ENCODE measurements around the gene ZNF708. TPM values are rescaled to one million over a fixed set of nuclear protein-coding genes. Genes with fewer than 3 reads are reported as not detected.
"Not testable (repeated sequence)": the region's sequence is repeated elsewhere in the genome, so short reads cannot be mapped to it uniquely, and the experiment has no call there.

ZNF708 gene
- total RNA-seq, 2 experiments from 2014 or later = 14.8 to 16.7 TPM

GRCh38 chr19:21317821-21318220, 11.4 kb downstream of the ZNF708 start:
- ChIA-PET CTCF (interaction anchor here (1.4 kb wide), 1 partner anchor 11 kb away, joined by 4 read pairs; the partner anchor contains the start of gene ZNF708), POLR2A (interaction anchor here (7.6 kb wide), 1 partner anchor 11 kb away, joined by 24 read pairs; the partner anchor contains the start of gene ZNF708)
- Mint-ChIP-seq H3K36me3 (ENCODE audit: low read depth) (peaks cover 85% of the 10 kb centered on the region), H3K4me1 (peaks cover 4% of the 10 kb centered on the region), H3K27ac (no peak overlapping the region), H3K9me3 (peaks cover 30% of the 10 kb centered on the region), H3K4me3 (no peak overlapping the region), H3K27me3 (no peaks in the 10 kb centered on the region)
- DNase-seq = no peak

DNA sequence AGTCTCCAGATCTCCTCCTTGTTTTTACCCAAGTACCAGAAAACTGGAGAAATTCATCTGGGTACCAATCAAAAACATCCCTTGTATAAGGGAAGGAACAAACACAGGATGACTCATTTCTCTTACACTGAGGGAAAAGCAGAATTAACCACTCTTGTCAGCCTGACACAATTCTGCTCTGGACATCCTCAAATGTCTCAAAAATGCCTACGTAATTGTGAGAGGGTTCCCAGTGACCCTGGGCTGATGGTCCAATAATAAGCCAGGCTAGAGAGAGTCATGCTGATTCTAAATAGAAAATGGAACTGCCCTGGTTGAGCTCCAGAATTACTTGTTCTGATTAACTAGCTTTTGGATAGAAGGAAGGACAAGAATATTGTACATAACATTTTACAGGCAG, 14.5 kb downstream of the ZNF708 start:
- Mint-ChIP-seq H3K27me3 (no peaks in the 10 kb centered on the region), H3K27ac (no peak overlapping the region), H3K4me3 (no peak overlapping the region), H3K9me3 (peaks cover 33% of the 10 kb centered on the region), H3K36me3 (ENCODE audit: low read depth) (peaks cover 82% of the 10 kb centered on the region), H3K4me1 (no peaks in the 10 kb centered on the region)
- ChIA-PET CTCF (no interaction called here), POLR2A (interaction anchor here (7.6 kb wide), 1 partner anchor 14 kb away, joined by 24 read pairs; the partner anchor contains the start of gene ZNF708)
- DNase-seq = no peak

- CTCF ChIA-PET, H3K27ac Mint-ChIP-seq, H3K4me3 Mint-ChIP-seq, DNase-seq, H3K27me3 Mint-ChIP-seq, POLR2A ChIA-PET, H3K4me1 Mint-ChIP-seq: not testable (repeated sequence)
- Mint-ChIP-seq H3K36me3 (ENCODE audit: low read depth) (peaks cover 78% of the 10 kb centered on the region), H3K9me3 (peaks cover 34% of the 10 kb centered on the region)
Observed at GRCh38 chr19:21312807-21313206, 16.4 kb downstream of the ZNF708 start.

GRCh38 chr19:21308773-21309172, 20.4 kb downstream of the ZNF708 start:
- ChIA-PET POLR2A (no interaction called here), CTCF (no interaction called here)
- no peaks in the 10 kb centered on the region for H3K4me1 Mint-ChIP-seq
- H3K27me3 Mint-ChIP-seq = no peaks in the 10 kb centered on the region
- H3K36me3 Mint-ChIP-seq (ENCODE audit: low read depth) = peaks cover 82% of the 10 kb centered on the region
- H3K9me3 Mint-ChIP-seq = peaks cover 38% of the 10 kb centered on the region
- DNase-seq = no peak
- H3K27ac Mint-ChIP-seq = no peak overlapping the region
- H3K4me3 Mint-ChIP-seq = no peak overlapping the region

DNA sequence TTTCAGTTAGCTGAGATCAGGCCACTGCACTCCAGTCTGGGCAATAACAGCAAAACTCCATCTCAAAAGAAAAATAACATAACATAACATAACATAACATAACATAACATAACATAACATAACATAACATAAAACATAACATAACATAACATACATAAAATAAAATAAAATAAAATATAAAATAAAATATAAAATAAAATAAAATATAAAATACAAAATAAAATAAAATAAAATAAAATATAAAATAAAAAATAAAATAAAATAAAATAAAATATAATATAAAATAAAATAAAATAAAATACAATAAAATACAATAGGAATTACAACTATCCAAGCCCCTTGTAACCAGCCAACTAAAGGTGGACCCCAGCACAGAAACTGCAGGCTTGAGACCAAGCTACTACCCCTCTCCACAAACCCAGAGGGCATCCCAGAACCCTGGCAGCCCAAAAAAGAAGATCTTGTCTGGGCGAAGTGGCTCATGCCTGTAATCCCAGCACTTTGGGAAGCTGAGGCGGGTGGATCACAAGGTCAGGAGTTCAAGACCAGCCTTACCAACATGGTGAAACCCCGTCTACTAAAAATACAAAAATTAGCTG, 22.2 kb downstream of the ZNF708 start:
- H3K27me3 Mint-ChIP-seq, POLR2A ChIA-PET, H3K4me1 Mint-ChIP-seq, H3K4me3 Mint-ChIP-seq, CTCF ChIA-PET, DNase-seq, H3K27ac Mint-ChIP-seq: not testable (repeated sequence)
- Mint-ChIP-seq H3K36me3 (ENCODE audit: low read depth) (peaks cover 76% of the 10 kb centered on the region), H3K9me3 (peaks cover 36% of the 10 kb centered on the region)

- H3K27ac Mint-ChIP-seq, H3K4me3 Mint-ChIP-seq, H3K27me3 Mint-ChIP-seq, DNase-seq, H3K4me1 Mint-ChIP-seq, CTCF ChIA-PET, POLR2A ChIA-PET: not testable (repeated sequence)
- H3K9me3 Mint-ChIP-seq = peaks cover 45% of the 10 kb centered on the region
- H3K36me3 Mint-ChIP-seq (ENCODE audit: low read depth) = peaks cover 66% of the 10 kb centered on the region
Observed at GRCh38 chr19:21293768-21294167, 35.4 kb downstream of the ZNF708 start.

GRCh38 chr19:21269813-21270212, 59.4 kb downstream of the ZNF708 start:
- no peak overlapping the region for H3K4me3 Mint-ChIP-seq
- peaks cover 42% of the 10 kb centered on the region for H3K9me3 Mint-ChIP-seq
- ChIA-PET CTCF (no interaction called here), POLR2A (no interaction called here)
- no peak overlapping the region for H3K27ac Mint-ChIP-seq
- no peak for DNase-seq
- no peaks in the 10 kb centered on the region for H3K36me3 Mint-ChIP-seq (ENCODE audit: low read depth)
- H3K4me1 Mint-ChIP-seq = no peaks in the 10 kb centered on the region
- H3K27me3 Mint-ChIP-seq = no peaks in the 10 kb centered on the region

DNA sequence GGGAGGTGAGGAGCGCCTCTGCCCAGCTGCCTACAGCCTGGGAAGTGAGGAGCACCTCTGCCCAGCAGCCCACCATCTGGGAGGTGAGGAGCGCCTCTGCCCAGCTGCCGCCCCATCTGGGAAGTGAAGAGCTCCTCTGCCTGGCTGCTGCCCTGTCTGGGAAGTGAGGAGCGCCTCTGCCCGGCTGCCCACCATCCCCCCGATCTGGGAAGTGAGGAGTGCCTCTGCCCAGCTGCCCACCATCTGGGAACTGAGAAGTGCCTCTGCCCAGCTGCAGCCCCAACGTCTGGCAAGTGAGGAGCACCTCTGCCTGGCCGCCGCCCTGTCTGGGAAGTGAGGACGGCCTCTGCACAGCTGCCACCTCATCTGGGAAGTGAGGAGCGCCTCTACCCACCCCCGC, 64.3 kb downstream of the ZNF708 start:
- Mint-ChIP-seq H3K27me3 (no peaks in the 10 kb centered on the region), H3K9me3 (peaks cover 24% of the 10 kb centered on the region), H3K4me1 (no peaks in the 10 kb centered on the region), H3K27ac (no peak overlapping the region), H3K36me3 (ENCODE audit: low read depth) (no peaks in the 10 kb centered on the region), H3K4me3 (no peak overlapping the region)
- ChIA-PET POLR2A (no interaction called here), CTCF (no interaction called here)
- no peak for DNase-seq

DNA sequence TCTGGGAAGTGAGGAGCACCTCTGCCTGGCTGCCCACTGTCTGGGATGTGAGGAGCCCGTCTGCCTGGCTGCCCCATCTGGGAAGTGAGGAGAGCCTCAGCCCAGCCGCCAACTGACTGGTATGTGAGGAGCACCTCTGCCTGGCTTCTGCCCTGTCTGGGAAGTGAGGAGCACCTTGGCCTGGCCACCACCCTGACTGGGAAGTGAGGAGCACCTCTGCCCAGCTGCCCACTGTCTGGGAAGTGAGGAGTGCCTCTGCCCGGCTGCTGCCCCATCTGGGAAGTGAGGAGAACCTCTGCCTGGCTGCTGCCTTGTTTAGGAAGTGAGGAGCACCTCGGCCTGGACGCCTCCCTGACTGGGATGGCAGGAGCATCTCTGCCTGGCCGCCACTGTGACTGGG, 64.8 kb downstream of the ZNF708 start:
- no peaks in the 10 kb centered on the region for H3K4me1 Mint-ChIP-seq
- DNase-seq = no peak
- H3K4me3 Mint-ChIP-seq = no peak overlapping the region
- H3K36me3 Mint-ChIP-seq (ENCODE audit: low read depth) = no peaks in the 10 kb centered on the region
- peaks cover 24% of the 10 kb centered on the region for H3K9me3 Mint-ChIP-seq
- POLR2A ChIA-PET = no interaction called here
- H3K27me3 Mint-ChIP-seq = no peaks in the 10 kb centered on the region
- CTCF ChIA-PET = no interaction called here
- H3K27ac Mint-ChIP-seq = no peak overlapping the region

- POLR2A ChIA-PET; CTCF ChIA-PET; H3K27ac Mint-ChIP-seq; DNase-seq; H3K4me3 Mint-ChIP-seq; H3K27me3 Mint-ChIP-seq; H3K36me3 Mint-ChIP-seq (ENCODE audit: low read depth); H3K4me1 Mint-ChIP-seq: not testable (repeated sequence)
- H3K9me3 Mint-ChIP-seq = peaks cover 12% of the 10 kb centered on the region
Observed at GRCh38 chr19:21260848-21261381, 68.3 kb downstream of the ZNF708 start.

- Mint-ChIP-seq H3K9me3 (peaks cover 18% of the 10 kb centered on the region), H3K4me3 (no peak overlapping the region), H3K27me3 (no peaks in the 10 kb centered on the region), H3K27ac (no peak overlapping the region), H3K36me3 (ENCODE audit: low read depth) (no peaks in the 10 kb centered on the region), H3K4me1 (no peaks in the 10 kb centered on the region)
- DNase-seq = no peak
- ChIA-PET CTCF (no interaction called here), POLR2A (no interaction called here)
Observed at GRCh38 chr19:21260164-21260847, 68.9 kb downstream of the ZNF708 start.

GRCh38 chr19:21259421-21260124, 69.6 kb downstream of the ZNF708 start:
- POLR2A ChIA-PET; H3K4me1 Mint-ChIP-seq; DNase-seq; H3K4me3 Mint-ChIP-seq; CTCF ChIA-PET; H3K27ac Mint-ChIP-seq; H3K36me3 Mint-ChIP-seq (ENCODE audit: low read depth); H3K27me3 Mint-ChIP-seq: not testable (repeated sequence)
- peaks cover 20% of the 10 kb centered on the region for H3K9me3 Mint-ChIP-seq

DNA sequence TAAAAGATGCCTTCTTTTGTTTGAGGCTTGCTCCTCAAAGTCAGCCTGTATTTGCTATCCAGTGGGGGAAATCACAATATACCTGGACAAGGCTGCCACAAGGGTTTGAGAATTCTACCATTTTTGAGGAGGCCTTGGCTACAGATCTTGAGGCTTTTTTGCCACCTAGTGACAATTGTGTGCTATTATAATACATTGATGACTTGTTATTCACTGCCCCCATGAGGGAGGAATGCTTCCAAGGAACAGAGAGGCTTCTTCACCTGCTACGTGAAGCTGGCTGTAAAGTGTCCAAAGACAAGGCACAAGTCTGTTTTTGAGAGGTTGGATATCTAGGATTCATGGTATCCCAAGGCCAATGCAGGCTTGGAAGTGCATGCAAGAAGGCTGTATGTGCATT, 72.5 kb downstream of the ZNF708 start:
- CTCF ChIA-PET = no interaction called here
- Mint-ChIP-seq H3K36me3 (ENCODE audit: low read depth) (no peaks in the 10 kb centered on the region), H3K4me1 (no peaks in the 10 kb centered on the region), H3K4me3 (no peak overlapping the region), H3K9me3 (peaks cover 11% of the 10 kb centered on the region), H3K27me3 (no peaks in the 10 kb centered on the region), H3K27ac (no peak overlapping the region)
- DNase-seq = no peak
- POLR2A ChIA-PET = no interaction called here

Measured in activated CD4-positive, alpha-beta memory T cell treated with anti-CD3 and anti-CD28 coated beads, Interleukin-2, amount 10 ng/mL, durations not matched to agents 7 days and 5 days (primary cell).